DMS153 treated with DMSO at 0.1 percent for 48 hours (cell line): ENCODE measurements around the gene PMFBP1.
"Not testable (repeated sequence)": the region's sequence is repeated elsewhere in the genome, so short reads cannot be mapped to it uniquely, and the experiment has no call there.

Experiments used
- DNase-seq: peaks from one replicate; lab custom pipeline; 2025; ENCODE audit not compliant: unreplicated experiment; lab: John Stamatoyannopoulos, UW

PMFBP1 gene

GRCh38 chr16:72108353-72109102 is 63.4 kb downstream of the PMFBP1 start:
- no peak for DNase-seq

- no peak for DNase-seq
Measured at GRCh38 chr16:72107371-72107770, 64.6 kb downstream of the PMFBP1 start.

- no peak for DNase-seq
Measured at GRCh38 chr16:72105978-72106377, 66.0 kb downstream of the PMFBP1 start.

- DNase-seq: no peak
Measured at GRCh38 chr16:72104905-72105304, 67.0 kb downstream of the PMFBP1 start.

- no peak for DNase-seq
Measured at GRCh38 chr16:72101195-72101594, 70.8 kb downstream of the PMFBP1 start.

GRCh38 chr16:72099377-72099818 is 72.6 kb downstream of the PMFBP1 start:
- DNase-seq: peak; percentile 10

GRCh38 chr16:72098936-72099335 is 73.0 kb downstream of the PMFBP1 start:
- no peak for DNase-seq

- DNase-seq: no peak
Measured at GRCh38 chr16:72094266-72094610, 77.7 kb downstream of the PMFBP1 start.

GRCh38 chr16:72093448-72094265 is 78.3 kb downstream of the PMFBP1 start, which contains the start of the genes DHX38 and TXNL4B:
TSS of gene DHX38 (plus strand) at chr16:72093847. CDS start at chr16:72096158, 2,311 bp downstream.
TSS of gene TXNL4B (minus strand) at chr16:72093620. CDS start at chr16:72090749, 2,871 bp downstream.
- peak; percentile 98 for DNase-seq

GRCh38 chr16:72092832-72093447 is 79.0 kb downstream of the PMFBP1 start:
- DNase-seq: no peak

- DNase-seq: no peak
Measured at GRCh38 chr16:72091217-72091616, 80.7 kb downstream of the PMFBP1 start.

GRCh38 chr16:72085002-72085401 is 87.0 kb downstream of the PMFBP1 start:
- no peak for DNase-seq

- DNase-seq: no peak
Measured at GRCh38 chr16:72084445-72084844, 87.5 kb downstream of the PMFBP1 start.

- no peak for DNase-seq
Measured at GRCh38 chr16:72083778-72084404, 88.1 kb downstream of the PMFBP1 start.

GRCh38 chr16:72076991-72077706 is 94.8 kb downstream of the PMFBP1 start:
- not testable (repeated sequence) for DNase-seq

- DNase-seq: not testable (repeated sequence)
Measured at GRCh38 chr16:72075067-72075466, 96.9 kb downstream of the PMFBP1 start.

- no peak for DNase-seq
Measured at GRCh38 chr16:72073560-72074230, 98.3 kb downstream of the PMFBP1 start.

- no peak for DNase-seq
Measured at GRCh38 chr16:72072514-72073342, 99.2 kb downstream of the PMFBP1 start.
